Measurements from ENCODE around the gene MRPL12. TPM values are rescaled to one million over a fixed set of nuclear protein-coding genes. Genes with fewer than 3 reads are reported as not detected.
"Not testable (repeated sequence)": the region's sequence is repeated elsewhere in the genome, so short reads cannot be mapped to it uniquely, and the experiment has no call there.

Gene MRPL12
- total and polyA plus RNA-seq, 7 donors = 93.0 to 558 (median 175) TPM

GRCh38 chr17:81735264-81736102 lies 32.3 kb downstream of the MRPL12 start:
- Histone ChIP-seq H3K4me1 (peaks cover 6% of the 10 kb centered on the region), H3K27ac (no peak overlapping the region), H3K27me3 (ENCODE audit: insufficient read depth in 3 of 3, low read length in 2 of 3) (peaks cover 0 to 18% (median 4%) of the 10 kb centered on the region in 3 donors), H3K36me3 (ENCODE audit: insufficient read depth in 1 of 2, low read depth in 1 of 2) (no peaks in the 10 kb centered on the region), H3K4me3 (no peak overlapping the region), H3K9me3 (no peaks in the 10 kb centered on the region)
- intact Hi-C loops (cut with DNase I) = no loop called here
- no peak for DNase-seq
- 34 to 39% (median 38%) methylated on average over 30 of the region's 30 CpGs for WGBS, 3 donors
- no peak for ATAC-seq
- no peak for TF ChIP-seq CTCF (IDR thresholded peaks at IDR 0.05)

GRCh38 chr17:81737947-81738800 lies 35.0 kb downstream of the MRPL12 start:
- no peak for TF ChIP-seq CTCF (IDR thresholded peaks at IDR 0.05)
- Histone ChIP-seq H3K36me3 (ENCODE audit: insufficient read depth in 1 of 2, low read depth in 1 of 2) (no peaks in the 10 kb centered on the region), H3K27ac (no peak overlapping the region), H3K4me1 (peaks cover 6% of the 10 kb centered on the region), H3K4me3 (no peak overlapping the region), H3K9me3 (no peaks in the 10 kb centered on the region), H3K27me3 (ENCODE audit: insufficient read depth in 3 of 3, low read length in 2 of 3) (peaks cover 0 to 23% (median 10%) of the 10 kb centered on the region in 3 donors)
- no peak for DNase-seq
- intact Hi-C loops (cut with DNase I) = no loop called here
- 82 to 87% (median 86%) methylated on average over 31 of the region's 31 CpGs for WGBS, 3 donors
- ATAC-seq = no peak

GRCh38 chr17:81738801-81739393 lies 35.7 kb downstream of the MRPL12 start:
- intact Hi-C loops (cut with DNase I) = no loop called here

GRCh38 chr17:81739593-81739992 lies 36.4 kb downstream of the MRPL12 start:
- intact Hi-C loops (cut with DNase I); H3K4me1 ChIP-seq; H3K27ac ChIP-seq; ATAC-seq; DNase-seq; H3K9me3 ChIP-seq; H3K36me3 ChIP-seq (ENCODE audit: insufficient read depth in 1 of 2, low read depth in 1 of 2); H3K4me3 ChIP-seq: not testable (repeated sequence)
- 88 to 94% (median 90%) methylated on average over 8 of the region's 8 CpGs for WGBS, 3 donors
- peaks cover 0 to 16% (median 10%) of the 10 kb centered on the region in 3 donors for H3K27me3 ChIP-seq (ENCODE audit: insufficient read depth in 3 of 3, low read length in 2 of 3)

More at GRCh38 chr17:81738801-81739393, 35.7 kb downstream of the MRPL12 start:
- Histone ChIP-seq H3K9me3 (no peaks in the 10 kb centered on the region), H3K27ac (no peak overlapping the region), H3K4me1 (peaks cover 4% of the 10 kb centered on the region), H3K4me3 (no peak overlapping the region), H3K27me3 (ENCODE audit: insufficient read depth in 3 of 3, low read length in 2 of 3) (peaks cover 0 to 20% (median 10%) of the 10 kb centered on the region in 3 donors), H3K36me3 (ENCODE audit: insufficient read depth in 1 of 2, low read depth in 1 of 2) (no peaks in the 10 kb centered on the region)
- 82 to 85% (median 84%) methylated on average over 27 of the region's 27 CpGs for WGBS, 3 donors
- ATAC-seq (no peak), DNase-seq (no peak)
- TF ChIP-seq CTCF (IDR thresholded peaks at IDR 0.05) = no peak

Measured in psoas muscle (tissue), 8 donors.